ENCODE measurements around the gene CZIB.

DNA sequence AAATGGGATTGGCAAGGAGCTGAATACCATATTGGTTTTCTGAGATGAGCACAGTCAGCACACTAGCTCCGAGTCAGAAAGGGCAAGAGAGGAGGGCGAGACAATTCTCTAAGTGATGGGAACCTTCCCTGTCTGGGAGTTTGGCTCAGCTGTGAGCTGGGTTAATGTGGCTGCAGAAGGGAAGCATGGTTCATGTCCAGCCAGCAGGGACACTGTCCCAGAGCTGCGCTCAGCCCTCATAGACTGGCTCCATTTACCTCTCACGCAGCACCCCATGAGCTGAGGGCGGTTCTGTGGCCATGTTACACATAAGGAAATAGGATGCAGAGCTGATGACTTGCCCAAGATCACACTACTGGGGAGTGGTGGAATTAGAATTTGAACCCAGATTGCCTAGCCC is 39.5 kb downstream of the CZIB start:
- no peak for TF ChIP-seq EZH2 (IDR thresholded peaks at IDR 0.05; ENCODE audit: borderline replicate concordance, low read length)
- TF ChIP-seq, protein P1, sequence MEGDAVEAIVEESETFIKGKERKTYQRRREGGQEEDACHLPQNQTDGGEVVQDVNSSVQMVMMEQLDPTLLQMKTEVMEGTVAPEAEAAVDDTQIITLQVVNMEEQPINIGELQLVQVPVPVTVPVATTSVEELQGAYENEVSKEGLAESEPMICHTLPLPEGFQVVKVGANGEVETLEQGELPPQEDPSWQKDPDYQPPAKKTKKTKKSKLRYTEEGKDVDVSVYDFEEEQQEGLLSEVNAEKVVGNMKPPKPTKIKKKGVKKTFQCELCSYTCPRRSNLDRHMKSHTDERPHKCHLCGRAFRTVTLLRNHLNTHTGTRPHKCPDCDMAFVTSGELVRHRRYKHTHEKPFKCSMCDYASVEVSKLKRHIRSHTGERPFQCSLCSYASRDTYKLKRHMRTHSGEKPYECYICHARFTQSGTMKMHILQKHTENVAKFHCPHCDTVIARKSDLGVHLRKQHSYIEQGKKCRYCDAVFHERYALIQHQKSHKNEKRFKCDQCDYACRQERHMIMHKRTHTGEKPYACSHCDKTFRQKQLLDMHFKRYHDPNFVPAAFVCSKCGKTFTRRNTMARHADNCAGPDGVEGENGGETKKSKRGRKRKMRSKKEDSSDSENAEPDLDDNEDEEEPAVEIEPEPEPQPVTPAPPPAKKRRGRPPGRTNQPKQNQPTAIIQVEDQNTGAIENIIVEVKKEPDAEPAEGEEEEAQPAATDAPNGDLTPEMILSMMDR (conservative IDR thresholded peaks at IDR 0.05 in 1 of 2, IDR thresholded peaks at IDR 0.05 in 1 of 2; ENCODE audit: extremely low read depth in 1 of 2, insufficient read depth in 1 of 2, low read depth in 1 of 2, low read length in 2 of 2) = no peak

Measured in mammary epithelial cell (primary cell).